ENCODE measurements around the gene B3GNT9. TPM values are rescaled to one million over a fixed set of nuclear protein-coding genes. Genes with fewer than 3 reads are reported as not detected.

The B3GNT9 gene
- total and polyA plus RNA-seq, 8 donors, result 1.8 to 9.3 (median 3.6) TPM

GRCh38 chr16:67104845-67105244 lies 46.0 kb downstream of the B3GNT9 start:
- no peaks in the 10 kb centered on the region for H3K9me3 ChIP-seq
- no peak overlapping the region for H3K4me3 ChIP-seq
- 84 to 85% methylated on average over 6 of the region's 6 CpGs for WGBS, 2 donors
- no peak overlapping the region for H3K27ac ChIP-seq
- peaks cover 0 to 5% (median 0%) of the 10 kb centered on the region in 3 donors for H3K36me3 ChIP-seq
- H3K4me1 ChIP-seq, result peaks cover 0 to 9% (median 0%) of the 10 kb centered on the region in 3 donors
- ATAC-seq (no peak), FAIRE-seq (no peak), DNase-seq (no peak)
- H3K27me3 ChIP-seq, result no peaks in the 10 kb centered on the region
- TF ChIP-seq CTCF (IDR thresholded peaks at IDR 0.05), result no peak
- intact Hi-C loops (cut with DNase I), result no loop called here

GRCh38 chr16:67104061-67104460 lies 46.7 kb downstream of the B3GNT9 start:
- ATAC-seq, result peak; percentile 49 to 79 (median 70)
- Histone ChIP-seq H3K27me3 (no peaks in the 10 kb centered on the region), H3K27ac (no peak overlapping the region), H3K4me1 (peaks cover 0 to 6% (median 0%) of the 10 kb centered on the region in 3 donors), H3K36me3 (peaks cover 0 to 5% (median 0%) of the 10 kb centered on the region in 3 donors), H3K4me3 (no peak overlapping the region), H3K9me3 (no peaks in the 10 kb centered on the region)
- intact Hi-C loops (cut with DNase I), result no loop called here
- peak in 1 of 6 donors; percentile 33 for DNase-seq
- FAIRE-seq, result no peak
- 44 to 46% methylated on average over 4 of the region's 4 CpGs for WGBS, 2 donors
- TF ChIP-seq CTCF (IDR thresholded peaks at IDR 0.05), result peak in 1 of 4 donors; percentile 20

GRCh38 chr16:67101311-67102082 lies 49.3 kb downstream of the B3GNT9 start:
- DNase-seq (no peak), ATAC-seq (no peak), FAIRE-seq (no peak)
- no peak for TF ChIP-seq CTCF (IDR thresholded peaks at IDR 0.05)
- Histone ChIP-seq H3K4me3 (no peak overlapping the region), H3K27me3 (no peaks in the 10 kb centered on the region), H3K27ac (no peak overlapping the region), H3K9me3 (no peaks in the 10 kb centered on the region), H3K36me3 (peaks cover 0 to 5% (median 0%) of the 10 kb centered on the region in 3 donors), H3K4me1 (peaks cover 0 to 6% (median 0%) of the 10 kb centered on the region in 3 donors)
- intact Hi-C loops (cut with DNase I), result no loop called here
- WGBS, 2 donors, result 88 to 93% methylated on average over 4 of the region's 4 CpGs

- peaks cover 0 to 4% (median 0%) of the 10 kb centered on the region in 3 donors for H3K4me1 ChIP-seq
- H3K27ac ChIP-seq, result no peak overlapping the region
- no peak for ATAC-seq
- 96 to 97% methylated on average over 1 of the region's 1 CpG for WGBS, 2 donors
- no peak overlapping the region for H3K4me3 ChIP-seq
- no peak for DNase-seq
- no peaks in the 10 kb centered on the region for H3K9me3 ChIP-seq
- no peak for FAIRE-seq
- H3K36me3 ChIP-seq, result peaks cover 0 to 5% (median 0%) of the 10 kb centered on the region in 3 donors
- no peaks in the 10 kb centered on the region for H3K27me3 ChIP-seq
- TF ChIP-seq CTCF (IDR thresholded peaks at IDR 0.05), result no peak
- intact Hi-C loops (cut with DNase I), result no loop called here
Measured at GRCh38 chr16:67100569-67101310, 50.1 kb downstream of the B3GNT9 start.
